DOHH2 (cell line): ENCODE measurements around the gene CEACAM7.

ENCODE experiments used
- EZH2phosphoT487 ChIP-seq: fragments of 200-600 bp; sonication (generic); IDR thresholded peaks from 2 replicates; pipeline ENCODE4 v1.6.1; 2017; ENCODE audit warnings: borderline replicate concordance, mild to moderate bottlenecking, antibody characterized with exemption, low read length, moderate library complexity, mixed read lengths
- TF ChIP-seq, protein P1 (sequence below): fragments of 200-600 bp; sonication (generic); IDR thresholded peaks from one replicate; pipeline ENCODE4 v1.5.1; 2014; ENCODE audit warnings: antibody characterized with exemption, mild to moderate bottlenecking, low read depth, low read length; ENCODE audit not compliant: poor library complexity, severe bottlenecking

GRCh38 chr19:41652250-41652649, 35.8 kb downstream of the CEACAM7 start:
- TF ChIP-seq, protein P1, sequence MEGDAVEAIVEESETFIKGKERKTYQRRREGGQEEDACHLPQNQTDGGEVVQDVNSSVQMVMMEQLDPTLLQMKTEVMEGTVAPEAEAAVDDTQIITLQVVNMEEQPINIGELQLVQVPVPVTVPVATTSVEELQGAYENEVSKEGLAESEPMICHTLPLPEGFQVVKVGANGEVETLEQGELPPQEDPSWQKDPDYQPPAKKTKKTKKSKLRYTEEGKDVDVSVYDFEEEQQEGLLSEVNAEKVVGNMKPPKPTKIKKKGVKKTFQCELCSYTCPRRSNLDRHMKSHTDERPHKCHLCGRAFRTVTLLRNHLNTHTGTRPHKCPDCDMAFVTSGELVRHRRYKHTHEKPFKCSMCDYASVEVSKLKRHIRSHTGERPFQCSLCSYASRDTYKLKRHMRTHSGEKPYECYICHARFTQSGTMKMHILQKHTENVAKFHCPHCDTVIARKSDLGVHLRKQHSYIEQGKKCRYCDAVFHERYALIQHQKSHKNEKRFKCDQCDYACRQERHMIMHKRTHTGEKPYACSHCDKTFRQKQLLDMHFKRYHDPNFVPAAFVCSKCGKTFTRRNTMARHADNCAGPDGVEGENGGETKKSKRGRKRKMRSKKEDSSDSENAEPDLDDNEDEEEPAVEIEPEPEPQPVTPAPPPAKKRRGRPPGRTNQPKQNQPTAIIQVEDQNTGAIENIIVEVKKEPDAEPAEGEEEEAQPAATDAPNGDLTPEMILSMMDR, result no peak
- no peak for TF ChIP-seq EZH2phosphoT487
